HG03442 (cell line): Measurements from ENCODE around the gene NR2C1.
A peak's percentile ranks its signal among the peaks of the same experiment; 100 is the strongest.

Experiments used
- ATAC-seq: cut with Tn5 transposase; IDR thresholded peaks from one replicate; pipeline ENCODE4 v1.9.1; 2021; ENCODE audit warnings: mild to moderate bottlenecking, moderate library complexity; ENCODE audit not compliant: unreplicated experiment

The NR2C1 gene

DNA sequence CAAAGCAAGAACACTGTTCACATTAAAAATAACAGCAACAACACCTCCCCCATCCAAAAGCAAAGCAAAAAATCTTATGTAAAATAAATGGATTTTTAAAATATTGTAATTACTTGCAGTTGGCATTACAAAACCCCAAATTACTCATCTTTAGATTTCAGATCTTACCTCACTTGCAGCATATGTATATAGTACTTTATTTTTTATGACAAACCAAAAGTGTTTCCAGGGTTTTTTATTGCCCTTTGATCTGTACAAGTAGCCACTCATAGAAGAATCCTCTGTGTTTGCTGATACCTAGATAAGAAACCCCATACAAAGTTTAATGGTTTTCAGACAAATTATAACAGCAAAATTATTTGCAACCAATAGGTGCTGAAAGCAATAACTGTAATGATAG is 12.2 kb upstream of the NR2C1 start:
- no peak for ATAC-seq

DNA sequence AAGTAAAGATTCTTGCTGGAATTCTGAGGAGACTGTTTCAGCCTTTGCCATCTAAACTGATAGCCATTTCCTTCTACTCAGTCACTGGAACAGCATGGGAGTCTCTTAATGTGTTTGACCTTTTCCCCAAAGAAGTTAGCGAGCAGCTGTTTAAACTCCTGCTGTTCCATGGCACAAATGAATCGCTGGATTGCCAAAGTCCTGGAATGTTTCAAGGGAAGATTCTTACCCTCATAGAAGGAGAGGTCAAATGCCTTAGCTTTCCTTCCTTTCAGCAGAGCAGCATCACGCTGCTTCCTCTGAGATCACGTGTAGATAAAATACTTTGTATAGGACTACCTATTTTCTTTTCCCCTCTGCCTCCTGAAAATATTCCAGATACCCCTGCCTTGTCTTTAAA is 10.5 kb upstream of the NR2C1 start:
- no peak for ATAC-seq

DNA sequence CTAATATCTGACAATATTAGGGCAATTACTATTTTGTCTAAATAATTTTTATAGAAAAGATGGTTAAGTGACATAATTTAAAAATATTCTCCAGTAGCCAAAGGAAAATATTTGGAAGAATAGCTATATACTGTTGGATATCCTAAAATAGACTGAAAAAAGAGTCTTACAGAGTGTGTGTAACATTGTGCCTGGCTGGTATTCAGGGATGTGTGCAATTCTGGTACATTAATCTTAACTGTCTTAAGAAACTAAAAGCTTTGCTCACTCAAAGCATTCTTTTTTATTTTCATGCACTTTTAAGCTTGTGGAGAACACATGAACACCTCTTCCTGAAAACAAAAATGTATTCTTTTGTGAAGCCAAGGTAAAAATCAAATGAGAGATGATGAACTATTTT is 10.1 kb upstream of the NR2C1 start:
- ATAC-seq: no peak

DNA sequence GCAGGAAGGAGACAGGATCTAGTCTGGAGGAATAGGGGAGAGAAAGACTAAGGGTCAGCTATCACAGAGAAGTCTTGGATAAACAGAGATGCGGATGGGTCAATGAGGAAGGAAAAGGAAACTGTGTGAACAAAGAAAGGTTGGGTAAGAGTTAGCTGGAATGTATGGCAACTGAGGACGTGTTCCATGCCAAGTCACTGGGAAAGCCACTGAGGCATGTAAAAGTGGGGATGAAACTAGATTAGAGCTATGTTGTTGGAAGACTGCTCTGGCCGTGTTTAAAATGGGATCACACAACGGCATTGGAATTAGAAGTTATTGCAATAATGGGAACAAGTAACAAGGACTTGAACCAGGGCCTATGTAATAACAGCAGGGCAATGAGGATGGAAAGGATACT is 3.9 kb upstream of the NR2C1 start:
- no peak for ATAC-seq

DNA sequence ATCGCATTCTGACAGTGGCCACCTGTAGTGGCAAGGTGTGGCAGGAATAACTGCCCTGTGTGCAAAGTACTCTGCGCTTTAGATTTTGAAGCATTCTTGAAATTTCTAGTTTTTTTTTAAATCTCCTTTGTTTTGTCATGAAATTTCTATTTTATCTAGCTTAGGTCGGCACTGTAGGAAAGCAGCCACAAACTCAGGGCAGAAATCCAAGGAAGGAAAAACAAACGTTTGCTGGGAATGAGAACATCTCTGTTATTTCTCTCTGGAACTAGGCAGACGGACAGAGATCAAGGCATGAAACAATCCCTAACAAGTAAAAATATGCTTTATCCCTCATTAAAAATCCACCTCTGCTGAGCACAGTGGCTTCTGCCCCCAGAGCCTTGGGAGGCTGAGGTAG is 1.3 kb upstream of the NR2C1 start:
- ATAC-seq: no peak

DNA sequence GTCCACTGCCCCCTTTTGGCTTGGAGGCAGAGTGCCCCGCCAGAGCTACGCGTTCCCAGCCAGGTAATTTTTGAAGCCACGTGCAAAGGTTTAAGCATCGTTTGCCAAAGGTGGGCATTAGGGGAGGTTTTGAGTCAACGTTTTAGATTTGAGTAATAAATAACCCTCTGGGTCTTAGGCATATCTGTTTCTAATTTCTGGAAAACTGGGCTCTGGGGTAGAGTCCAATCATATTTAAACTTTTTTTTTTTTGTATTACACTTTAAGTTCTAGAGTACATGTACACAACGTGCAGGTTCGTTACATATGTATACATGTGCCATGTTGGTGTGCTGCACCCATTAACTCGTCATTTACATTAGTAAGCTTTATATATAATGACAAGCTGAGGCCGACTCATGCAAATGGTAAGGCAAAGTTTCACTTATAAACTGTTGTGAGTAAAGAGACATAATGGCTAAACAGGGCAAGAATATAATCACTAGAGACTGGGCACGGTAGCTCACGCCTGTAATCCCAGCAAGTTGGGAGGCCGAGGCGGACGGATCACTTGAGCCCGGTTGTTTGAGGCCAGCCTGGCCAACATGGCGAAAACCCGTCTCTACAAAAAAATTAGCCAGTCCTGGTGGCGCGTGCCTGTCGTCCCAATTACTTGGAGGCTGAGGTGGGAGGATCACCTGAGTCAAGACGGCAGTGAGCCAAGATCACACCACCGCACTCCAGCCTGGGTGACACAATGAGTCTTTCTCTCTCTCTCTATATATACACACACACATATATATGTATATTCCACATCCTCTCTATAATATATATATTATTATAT is 491 bp upstream of the NR2C1 start:
- ATAC-seq: no peak

DNA sequence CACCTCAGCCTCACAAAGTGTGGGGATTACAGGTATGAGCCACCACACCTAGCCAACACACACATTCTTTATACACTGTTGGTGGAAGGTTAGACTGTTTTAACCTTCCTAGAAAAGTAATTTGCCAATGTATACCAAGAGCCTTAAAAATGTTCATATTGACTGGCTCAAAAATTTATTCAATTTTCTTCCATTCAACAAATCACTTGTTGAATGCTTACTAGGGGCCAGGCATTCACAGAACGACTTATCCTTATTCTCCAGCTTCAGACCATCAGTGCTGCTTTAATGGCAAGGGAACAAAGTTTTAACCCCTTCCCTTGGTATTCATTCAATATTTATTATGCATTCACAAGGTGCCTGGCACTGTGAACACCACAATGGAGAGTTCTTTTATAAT is 3.0 kb downstream of the NR2C1 start:
- no peak for ATAC-seq

DNA sequence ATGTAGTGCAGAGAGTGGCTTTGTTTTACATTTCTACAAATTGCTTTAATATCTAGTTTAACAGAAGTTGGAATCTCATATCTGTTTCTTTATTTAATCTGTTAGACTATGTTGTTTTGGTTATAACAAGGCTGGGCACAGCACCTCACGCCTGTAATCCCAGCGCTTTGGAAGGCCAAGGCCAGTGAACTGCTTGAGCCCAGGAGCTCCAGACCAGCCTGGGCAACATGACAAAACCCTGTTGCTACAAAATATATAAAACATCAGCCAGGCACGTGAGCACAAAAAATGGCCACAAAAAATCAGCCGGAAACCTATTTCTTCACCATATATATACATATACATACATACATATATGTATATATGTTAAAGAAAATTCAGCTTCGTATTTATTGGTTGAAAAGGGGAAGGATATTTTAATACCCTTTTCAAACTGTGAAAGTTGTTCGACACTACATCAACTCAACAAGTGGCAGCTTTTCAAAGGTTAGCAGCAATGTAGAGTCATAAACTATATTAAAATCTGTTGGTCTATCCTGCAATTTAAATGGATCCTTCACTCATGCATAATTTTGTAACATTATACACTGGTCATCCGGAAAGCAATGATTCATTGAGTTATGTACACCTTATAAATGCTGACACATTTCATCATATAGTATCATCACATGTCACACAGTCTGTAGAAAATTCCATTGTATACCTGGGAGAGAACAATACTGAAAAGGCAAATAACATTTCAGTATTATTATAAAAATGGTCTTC is 7.1 kb downstream of the NR2C1 start:
- no peak for ATAC-seq

DNA sequence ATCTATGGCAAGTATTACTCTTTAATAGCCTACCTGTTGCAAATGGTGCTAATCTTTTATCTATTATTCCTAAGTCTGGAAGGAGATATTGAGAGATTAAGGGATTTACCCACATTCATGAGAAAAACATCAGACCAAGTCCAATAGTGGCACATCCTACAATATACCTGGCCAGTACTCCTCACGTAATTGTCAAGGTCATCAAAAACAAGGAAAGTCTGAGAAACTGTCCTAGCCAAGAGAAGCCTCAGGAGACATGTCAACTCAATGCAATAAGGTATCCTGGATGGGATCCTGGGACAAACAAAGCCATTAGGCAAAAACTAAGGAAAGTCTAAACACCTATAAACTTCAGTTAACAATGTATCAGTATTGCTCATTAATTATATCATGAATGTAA is 12.5 kb downstream of the NR2C1 start:
- no peak for ATAC-seq

DNA sequence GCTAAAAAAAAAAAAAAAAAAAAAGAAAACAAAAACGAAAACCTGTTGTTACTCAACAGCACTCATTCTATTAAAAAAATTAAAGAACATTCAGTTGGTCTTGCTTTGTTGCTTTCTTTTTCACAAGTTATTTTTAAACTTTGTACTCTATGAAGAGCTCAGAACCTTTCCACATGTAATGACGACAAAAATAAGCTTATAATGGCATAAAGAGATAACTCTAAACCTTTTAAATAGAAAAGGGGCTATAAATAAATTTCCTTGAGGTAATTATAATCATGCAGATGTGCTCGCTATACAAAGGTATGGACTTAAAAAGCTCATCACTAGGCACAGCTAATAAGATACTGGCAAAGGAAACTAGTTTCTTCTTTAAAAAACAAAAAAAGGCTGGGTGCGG is 13.4 kb downstream of the NR2C1 start:
- no peak for ATAC-seq

DNA sequence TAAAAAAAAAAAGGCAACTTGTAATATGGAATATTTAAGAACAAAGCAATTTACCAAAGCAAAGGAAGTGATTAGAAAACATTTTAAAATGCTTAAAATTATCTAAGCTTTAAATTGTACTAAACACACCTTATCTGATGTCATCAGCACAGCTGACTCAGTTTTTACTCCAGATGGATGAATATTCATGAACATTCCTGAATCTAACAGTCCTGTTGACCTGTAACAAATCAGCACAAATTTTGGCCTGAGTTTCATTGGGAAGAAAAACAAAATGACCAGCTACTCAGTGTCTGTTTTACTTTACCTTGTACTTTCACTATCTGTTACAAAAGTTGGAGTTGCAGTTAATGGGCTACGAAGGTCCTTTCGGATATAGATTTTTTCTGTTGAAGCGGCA is 16.0 kb downstream of the NR2C1 start:
- ATAC-seq: no peak

DNA sequence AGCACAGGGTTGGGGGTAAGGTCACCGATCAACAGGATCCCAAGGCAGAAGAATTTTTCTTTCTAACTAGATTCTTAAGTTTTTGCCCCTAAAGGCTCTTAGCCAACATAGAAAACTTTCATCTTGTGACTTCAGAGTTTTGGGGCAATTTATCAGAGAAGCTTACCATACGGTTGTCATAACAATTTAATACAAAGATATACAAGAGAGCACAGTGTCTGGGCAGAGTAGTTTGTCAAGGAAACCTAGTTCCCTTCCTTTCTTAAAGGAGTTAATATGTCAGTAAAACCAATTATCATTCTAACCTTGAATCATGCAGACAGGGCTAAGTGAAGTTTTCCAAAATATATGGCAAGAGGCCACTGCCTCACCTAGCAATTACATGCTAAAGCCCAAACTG is 18.4 kb downstream of the NR2C1 start:
- no peak for ATAC-seq

DNA sequence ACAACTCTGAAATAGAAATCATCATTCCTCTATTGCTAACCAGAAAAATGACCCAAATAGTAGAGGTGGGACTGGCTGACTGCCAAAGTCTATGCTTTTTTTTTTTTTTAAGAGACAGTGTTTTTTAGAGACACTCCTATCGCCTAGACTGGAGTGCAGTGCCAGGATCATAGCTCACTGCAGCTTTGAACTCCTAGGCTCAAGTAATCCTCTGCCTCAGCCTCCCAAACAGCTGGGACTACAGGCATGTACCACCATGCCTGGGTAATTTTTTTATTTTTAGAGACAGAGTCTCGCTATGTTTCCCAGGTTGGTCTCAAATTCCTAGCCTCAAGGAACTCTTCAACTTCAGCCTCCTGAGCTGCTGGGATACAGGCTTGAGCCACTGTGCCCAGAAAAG is 19.2 kb downstream of the NR2C1 start:
- ATAC-seq: no peak

DNA sequence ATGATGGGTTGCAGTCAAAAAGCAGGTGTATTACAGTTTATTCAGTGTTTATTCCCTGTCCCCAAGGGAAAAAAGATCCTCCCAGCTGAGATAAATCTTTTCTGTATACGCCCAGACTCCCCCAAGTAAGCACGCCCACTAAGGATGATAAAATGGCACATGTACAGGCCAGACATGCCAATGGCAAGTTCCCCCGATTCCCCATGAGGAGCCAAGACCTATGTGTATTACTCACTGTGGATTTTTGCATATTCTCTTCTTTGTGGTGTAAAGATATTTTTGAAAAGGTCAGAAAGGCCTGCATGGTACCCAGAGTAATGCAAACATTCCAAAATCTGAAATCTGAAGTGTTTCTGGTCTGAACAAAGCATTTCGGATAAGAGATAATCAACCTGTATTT is 22.2 kb downstream of the NR2C1 start:
- ATAC-seq: no peak

DNA sequence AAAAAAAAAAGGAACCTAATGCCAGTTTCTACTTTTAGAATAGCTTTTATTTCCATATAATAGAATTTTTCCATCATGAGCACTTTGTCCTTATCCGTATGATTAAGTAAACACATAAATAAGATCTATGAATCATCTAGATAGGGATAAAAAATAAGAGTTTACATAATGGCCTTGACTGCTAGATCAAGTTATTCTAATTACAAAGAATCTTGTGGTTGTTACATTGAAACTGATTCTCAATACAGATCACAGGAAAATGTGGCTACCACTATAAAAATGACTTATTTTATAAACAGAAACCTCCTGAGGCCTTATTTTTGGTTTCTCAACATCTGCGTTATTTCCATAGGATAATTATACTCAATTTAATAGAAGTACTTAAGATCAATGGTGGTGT is 35.5 kb downstream of the NR2C1 start:
- ATAC-seq: no peak

DNA sequence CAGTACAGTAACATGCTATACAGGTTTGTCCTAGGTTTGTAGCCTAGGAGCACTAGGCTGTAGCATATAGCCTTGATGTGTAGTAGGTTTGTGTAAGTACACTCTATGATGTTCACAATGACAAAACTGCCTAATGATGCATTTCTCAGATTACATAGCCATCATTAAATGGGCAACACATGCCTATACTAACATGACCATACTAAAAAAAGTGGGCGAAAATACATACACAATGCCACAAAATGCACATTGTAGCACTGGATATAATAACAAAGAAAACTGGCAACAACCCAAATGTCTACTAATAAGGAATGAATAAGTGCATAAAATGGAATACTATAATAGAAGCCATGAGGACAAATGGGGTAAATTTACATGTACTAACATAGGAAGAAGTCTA is 38.7 kb downstream of the NR2C1 start:
- no peak for ATAC-seq

DNA sequence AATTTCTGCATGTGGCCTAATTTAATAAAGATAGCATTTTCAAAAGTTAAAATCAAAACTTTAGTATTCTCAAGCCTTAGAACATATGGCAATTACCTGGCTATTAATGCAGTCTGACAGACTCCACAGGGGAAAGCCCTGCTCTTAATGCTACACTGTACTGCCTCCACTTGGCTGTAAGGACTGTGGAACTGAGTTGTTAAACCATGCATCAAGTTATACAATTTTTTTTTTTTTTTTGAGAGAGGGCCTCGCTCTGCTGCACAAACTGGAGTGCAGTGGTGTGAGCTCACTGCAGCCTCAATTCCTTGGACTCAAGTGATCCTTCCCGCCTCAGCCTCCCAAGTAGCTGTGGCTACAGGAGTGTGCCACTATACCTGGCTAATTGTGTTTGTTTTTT is 50.9 kb downstream of the NR2C1 start:
- ATAC-seq: no peak

DNA sequence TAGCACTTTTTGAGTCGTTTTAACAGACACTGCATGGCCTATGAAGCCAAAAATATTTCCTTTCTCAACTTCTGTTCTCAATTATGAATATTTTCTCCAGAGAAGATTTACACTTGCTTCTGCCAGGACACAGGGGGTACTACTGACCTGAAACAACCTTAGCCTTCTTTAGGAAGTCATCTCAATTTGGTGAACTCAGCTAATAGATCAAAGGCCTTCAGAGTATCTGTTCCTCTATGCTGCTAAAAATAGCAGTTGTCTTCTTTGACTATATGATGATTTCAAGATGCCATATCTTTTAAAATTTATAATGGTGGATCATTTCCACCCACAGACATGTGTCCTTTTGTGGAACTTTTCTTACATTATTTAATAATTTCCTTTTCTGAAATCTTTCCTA is 55.9 kb downstream of the NR2C1 start:
- ATAC-seq: no peak

DNA sequence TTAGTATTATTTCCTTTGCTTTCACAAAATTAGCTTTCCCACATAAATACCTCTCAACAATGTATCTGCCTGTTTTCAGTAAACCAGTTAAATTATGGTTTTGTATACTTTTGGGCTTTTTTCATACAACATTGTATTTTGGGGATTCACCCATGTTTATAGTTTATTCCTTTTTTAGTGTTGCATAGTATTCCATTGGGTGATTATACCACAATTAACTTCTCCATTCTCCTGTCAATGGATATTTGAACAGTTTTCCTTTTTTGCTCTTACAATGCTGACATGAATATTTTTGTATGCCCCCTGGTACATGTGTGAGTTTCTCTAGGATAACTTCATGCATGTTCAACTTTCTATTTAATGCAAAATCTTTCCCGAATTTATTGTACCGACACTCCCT is 57.3 kb downstream of the NR2C1 start:
- ATAC-seq: no peak

DNA sequence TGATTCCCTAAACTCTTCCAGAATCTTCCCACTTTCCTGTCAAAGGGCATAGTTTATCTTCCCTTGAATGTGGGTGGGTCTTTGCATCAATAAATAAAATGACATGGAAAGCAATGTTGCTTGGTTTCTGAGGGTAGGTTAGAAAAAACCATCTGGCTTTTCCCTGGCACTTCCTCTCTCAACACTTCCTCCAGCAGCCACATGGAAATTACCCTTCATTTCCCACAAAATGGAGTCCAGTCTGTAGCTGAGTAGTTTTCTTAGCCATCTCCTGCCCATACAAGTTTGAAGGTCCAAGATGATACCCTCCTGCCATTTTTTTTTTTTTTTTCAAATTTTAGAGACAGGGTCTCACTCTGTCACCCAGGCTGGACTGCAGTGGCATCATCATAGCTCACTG is 58.9 kb downstream of the NR2C1 start:
- no peak for ATAC-seq

DNA sequence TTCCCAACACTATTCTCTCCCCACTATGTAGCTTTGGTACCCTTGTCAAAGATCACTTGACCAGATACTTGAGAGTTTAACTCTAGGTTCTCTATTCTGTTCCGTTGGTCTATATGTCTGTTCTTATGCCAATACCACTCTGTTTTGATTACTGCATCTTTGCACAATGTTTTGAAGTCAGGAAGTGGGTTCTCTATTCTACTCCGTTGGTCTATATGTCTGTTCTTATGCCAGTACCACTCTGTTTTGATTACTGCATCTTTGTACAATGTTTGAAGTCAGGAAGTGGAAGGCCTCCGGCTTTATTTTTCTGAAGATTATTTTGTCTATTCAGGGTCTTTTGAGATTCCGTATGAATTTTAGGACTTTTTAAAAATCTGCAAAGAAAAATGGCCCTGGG is 67.2 kb downstream of the NR2C1 start:
- ATAC-seq: no peak

DNA sequence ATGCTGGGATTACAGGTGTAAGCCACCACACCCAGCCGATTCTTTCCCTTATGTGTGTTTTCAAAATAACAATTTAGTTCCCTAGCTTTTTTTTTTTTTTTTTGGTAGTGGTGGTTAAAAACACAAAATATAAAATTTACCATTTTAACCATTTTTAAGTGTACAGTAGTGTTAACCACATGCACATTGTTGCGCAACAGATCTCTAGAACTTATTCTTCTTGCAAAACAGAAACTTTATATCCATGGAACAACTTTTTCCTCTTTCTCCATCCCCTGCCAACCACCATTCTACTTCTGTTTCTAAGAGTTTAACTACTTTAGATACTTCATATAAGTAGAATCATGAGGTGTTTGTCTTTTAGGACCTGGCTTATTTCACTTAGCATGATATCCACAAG is 68.8 kb downstream of the NR2C1 start:
- ATAC-seq: no peak

DNA sequence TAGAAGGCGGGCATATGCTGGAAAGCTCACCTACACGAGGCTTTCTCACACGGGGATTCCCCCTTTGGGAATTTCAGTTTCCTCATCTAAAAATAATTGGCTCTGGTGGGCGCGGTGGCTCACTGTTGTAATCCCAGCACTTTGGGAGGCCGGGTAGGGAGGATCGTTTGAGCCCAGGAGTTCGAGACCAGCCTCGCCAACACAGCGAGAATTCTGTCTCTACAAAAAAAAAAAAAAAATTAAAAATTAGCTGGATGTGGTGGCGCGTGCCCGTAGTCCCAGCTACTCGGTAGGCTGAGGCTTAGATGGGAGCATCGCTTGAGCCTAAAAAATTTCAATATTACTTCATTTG is 69.5 kb downstream of the NR2C1 start:
- ATAC-seq: peak; percentile 2
